HTERT RPE-1 (cell line): Measurements from ENCODE around the gene UBAC2.
"Not testable (repeated sequence)": the region's sequence is repeated elsewhere in the genome, so short reads cannot be mapped to it uniquely, and the experiment has no call there.

Experiments used
- in situ Hi-C: fragments of 300-500 bp; cut with MboI; formaldehyde crosslinking; loops from 4 replicates; pipeline ENCODE4 v1.14.3; 2020; ENCODE audit warnings: low sequenced_read_pairs

UBAC2 gene

GRCh38 chr13:99182439-99182838, 18.2 kb upstream of the UBAC2 start:
- in situ Hi-C loops = no loop called here

DNA sequence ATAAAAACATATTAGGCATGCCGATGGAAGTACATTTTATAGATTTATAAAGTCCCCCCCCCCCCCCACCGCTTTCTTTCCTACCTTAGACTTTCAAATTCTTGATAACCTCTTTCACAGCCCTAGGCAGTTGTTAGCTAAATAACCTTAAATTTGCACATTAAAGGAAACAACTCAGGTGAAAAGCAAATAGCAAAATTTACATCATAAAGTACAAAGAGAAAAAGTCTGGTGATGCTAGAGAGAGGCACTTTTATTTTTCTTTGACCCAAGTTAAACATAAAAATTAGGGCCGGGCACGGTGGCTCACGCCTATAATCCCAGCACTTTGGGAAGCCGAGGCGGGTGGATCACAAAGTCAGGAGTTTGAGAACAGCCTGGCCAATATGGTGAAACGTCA, 15.0 kb upstream of the UBAC2 start:
- in situ Hi-C loops = no loop called here

DNA sequence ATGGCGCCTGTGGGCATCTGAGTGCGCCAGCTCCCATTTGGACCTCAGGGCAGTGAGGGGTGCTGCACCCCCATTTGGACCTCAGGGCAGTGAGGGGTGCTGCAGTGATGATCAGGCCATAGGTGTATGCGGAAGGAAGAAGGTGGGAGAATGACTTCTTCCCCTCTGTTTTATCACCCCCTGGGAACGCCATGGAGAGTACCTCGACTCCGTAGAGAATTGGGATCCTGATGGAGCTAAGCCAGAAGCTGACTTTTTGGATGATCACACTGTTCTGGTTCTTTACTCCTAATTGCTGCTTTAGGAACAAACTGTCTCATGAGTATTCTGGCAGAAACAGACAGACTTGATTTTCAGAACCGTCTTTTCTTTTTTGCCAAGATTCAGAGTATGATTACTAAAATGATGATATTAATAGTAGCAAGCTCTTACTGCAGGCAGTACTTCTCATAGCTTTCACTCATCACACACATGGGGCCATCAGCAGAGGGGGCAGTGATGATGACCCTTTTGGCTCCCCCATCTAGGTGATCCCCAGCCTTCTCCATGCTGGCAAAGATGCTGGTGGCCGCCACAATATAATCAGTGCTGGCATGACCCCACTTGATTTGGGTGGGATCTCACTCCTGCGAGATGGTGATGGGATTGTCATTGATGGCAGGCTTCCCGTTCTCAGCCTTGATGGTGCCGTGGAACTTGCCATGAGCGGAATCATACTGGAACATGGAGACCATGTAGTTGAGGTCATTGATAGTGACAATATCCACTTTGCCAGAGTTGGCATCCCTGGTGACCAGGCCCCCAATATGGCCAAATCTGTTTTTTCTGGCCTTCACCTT, 10.3 kb upstream of the UBAC2 start:
- in situ Hi-C loops = no loop called here

DNA sequence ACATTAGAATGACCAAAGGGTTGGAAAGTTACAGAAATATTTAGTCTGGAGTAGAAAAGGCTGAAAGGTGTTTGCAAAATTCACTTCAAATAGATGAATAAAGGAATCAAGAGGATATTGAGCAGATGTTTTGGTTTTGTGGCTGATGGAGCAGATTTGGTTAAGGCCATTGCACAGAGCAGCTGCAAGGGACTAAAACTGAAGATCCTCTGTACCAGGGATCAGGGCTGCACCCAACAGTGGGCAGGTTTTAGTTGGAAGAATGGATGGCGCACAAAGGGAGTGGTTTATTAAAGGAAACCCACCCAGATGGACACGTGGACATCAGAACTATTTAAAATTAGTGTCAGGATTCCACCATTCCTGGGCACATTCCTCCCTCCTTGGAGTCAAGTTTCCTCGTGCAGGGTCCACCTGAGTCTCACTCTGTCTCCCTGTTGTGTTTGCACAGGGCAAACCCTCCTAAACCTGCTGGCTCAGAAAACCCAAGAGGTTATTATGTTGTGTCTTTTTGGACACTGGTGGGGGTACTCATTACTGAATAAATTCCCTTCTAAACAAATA, 9.2 kb upstream of the UBAC2 start:
- in situ Hi-C loops = no loop called here

GRCh38 chr13:99191900-99192399, 8.7 kb upstream of the UBAC2 start:
- in situ Hi-C loops = no loop called here

DNA sequence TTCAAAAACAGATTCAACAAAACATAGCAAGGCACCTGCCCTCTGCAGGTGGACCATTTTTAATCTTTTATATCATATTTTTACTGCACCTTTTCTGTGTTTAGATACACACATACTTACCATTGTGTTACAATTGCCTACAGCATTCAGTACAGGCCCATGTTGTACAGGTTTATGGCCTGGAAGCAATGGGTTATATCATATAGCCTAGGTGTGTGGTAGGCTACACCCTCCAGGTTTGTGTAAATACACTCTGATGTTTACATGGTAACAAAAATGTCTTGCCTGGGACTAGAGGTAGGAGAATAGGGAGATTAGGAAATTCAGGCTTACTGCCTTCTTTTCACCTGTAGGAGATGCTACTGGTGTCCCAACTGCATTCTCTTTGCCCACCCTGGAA, 8.2 kb upstream of the UBAC2 start:
- in situ Hi-C loops = no loop called here

- in situ Hi-C loops = no loop called here
Observed at GRCh38 chr13:99193152-99193551, 7.5 kb upstream of the UBAC2 start.

DNA sequence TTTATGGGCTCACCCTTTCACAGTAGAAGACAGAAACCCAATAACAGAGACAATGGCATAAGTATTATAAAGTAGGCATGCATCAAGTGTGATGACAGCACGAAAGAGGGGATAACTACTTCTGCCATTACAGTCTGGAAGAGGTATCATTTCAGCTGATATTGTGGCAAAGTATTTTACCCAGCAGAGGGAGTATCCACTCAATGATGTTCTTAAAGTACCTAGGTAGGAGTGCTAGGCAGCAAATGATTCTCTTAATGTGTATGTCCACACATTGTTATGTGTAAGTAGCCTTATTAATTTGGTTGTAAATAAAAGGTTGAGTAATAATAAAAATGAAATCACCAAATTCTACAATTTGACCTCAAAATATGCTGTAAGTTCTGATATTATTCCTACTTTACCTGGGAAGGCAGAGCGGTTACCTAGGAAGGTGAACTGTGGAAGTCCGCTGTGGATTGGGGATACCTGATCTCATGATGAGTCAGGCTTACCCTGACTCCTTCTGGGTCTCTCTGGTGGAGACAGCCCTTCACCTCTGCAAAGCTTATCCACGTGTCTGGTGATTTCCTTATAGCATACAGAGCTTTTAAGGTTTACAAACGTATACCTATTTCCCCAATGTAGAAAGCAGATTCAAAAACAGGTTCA, 4.1 kb upstream of the UBAC2 start:
- in situ Hi-C loops = no loop called here

DNA sequence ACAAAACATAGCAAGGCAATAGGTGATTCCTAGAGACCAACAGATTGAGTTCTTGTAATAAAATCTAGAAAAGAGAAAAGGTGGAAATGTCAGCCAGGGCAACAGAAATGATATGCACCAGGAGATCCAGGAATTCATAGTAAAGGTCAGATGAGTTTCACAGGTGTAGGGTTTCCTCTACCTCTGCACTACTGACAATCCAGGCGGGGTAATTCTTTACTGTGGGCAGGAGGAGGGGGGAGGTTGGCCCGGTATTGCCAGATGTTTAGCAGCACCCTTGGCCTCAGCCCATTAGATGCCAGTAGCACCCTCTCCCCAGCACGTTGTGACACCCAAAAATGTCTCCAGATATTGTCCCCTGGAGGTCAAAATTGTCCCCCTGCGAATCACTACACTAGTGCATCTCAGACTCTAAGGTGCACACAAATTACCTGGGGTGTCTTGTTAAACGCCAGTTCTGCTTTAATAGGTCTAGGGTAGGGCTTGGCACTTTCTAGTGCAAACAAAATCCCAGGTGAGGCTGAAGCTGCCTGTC, 3.5 kb upstream of the UBAC2 start:
- in situ Hi-C loops = no loop called here

GRCh38 chr13:99199541-99200431, 868 bp upstream of the UBAC2 start:
- in situ Hi-C loops = no loop called here

GRCh38 chr13:99203601-99204579, 3.2 kb downstream of the UBAC2 start:
- in situ Hi-C loops = no loop called here

DNA sequence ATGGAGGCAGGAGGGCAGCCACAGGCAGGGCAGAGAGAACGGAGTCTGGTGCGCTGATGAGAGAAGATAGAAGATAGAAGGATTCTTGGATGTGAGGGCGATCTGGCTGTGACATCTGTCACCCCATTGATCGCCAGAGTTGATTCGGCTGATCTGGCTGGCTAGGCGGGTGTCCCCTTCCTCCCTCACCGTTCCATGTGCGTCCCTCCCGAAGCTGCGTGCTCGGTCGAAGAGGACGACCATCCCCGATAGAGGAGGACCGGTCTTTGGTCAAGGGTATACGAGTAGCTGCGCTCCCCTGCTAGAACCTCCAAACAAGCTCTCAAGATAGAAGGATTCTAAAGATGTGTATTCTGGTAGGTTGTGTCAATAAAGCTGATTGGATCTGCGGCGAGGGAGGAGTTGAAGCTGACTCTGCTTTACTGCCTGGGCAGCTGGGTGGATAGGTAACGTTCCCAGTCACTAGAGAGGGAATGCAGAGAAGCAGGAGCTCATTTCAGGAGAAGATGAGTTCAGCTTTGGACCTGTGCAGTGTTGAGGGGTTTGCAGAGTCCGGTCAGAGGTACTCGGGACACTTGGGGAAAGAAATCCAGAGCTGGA, 5.1 kb downstream of the UBAC2 start:
- in situ Hi-C loops = no loop called here

- in situ Hi-C loops = no loop called here
Observed at GRCh38 chr13:99206226-99206625, 5.6 kb downstream of the UBAC2 start.

DNA sequence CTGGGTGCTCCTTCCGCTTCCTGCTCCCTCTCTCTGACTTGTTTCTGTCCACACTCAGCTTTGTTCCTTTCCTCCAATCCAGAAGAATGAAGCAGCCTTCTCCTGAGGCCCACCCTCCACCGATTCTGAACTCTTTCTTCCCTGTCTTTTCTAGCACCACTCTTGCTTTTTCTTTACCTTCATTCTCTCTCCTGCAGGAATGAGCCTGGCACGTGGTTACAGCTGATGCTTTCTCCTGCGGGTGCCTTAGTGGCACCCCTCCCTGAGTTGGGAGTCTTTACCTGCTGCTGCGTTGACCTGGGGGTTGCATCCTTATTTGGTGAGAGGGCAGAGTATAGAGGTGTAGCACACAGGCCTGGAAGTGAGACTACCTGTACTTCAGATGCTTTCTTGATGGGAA, 6.2 kb downstream of the UBAC2 start:
- in situ Hi-C loops = no loop called here

DNA sequence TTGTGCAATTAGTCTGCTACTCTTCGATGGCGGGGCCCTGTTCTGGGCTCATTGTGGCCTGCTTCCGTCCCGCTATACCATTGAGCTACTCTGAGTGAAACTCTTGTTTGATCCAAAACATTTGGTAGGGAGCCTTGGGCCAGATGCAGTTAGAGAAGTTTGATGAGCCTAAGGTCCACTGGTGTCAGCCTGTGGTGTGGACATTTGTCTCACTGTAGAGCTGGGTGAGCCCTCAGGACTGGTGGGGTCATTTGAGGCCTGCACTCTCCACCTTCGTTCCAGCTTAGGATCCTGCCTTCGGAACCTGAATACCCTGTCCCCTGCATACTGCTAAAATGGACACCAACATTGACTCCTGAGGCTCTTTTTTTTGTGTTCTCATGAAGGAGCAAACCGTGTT, 6.9 kb downstream of the UBAC2 start:
- in situ Hi-C loops = no loop called here

DNA sequence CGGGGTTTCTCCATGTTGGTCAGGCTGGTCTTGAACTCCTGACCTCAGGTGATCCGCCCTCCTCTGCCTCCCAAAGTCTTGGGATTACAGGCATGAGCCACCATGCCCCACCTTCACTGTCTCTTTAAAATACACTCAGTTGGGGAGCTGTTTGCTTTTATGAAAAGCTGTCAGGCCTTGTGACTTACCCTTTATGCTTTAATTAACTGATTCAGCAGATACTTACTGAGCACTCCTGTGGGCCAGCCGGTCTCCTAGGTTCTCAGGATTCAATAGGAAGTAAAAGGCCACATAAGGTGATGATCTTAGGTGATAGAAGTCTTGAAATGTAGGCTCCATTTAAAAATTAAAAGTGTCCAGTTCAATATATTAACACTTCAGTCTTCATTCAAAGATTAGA, 7.5 kb downstream of the UBAC2 start:
- in situ Hi-C loops = no loop called here

GRCh38 chr13:99208845-99209527, 8.3 kb downstream of the UBAC2 start:
- in situ Hi-C loops = no loop called here

GRCh38 chr13:99210627-99211026, 10.0 kb downstream of the UBAC2 start:
- in situ Hi-C loops = not testable (repeated sequence)
